IMR-90 (cell line): ENCODE measurements around the gene FAM83G. TPM values are rescaled to one million over a fixed set of nuclear protein-coding genes. Genes with fewer than 3 reads are reported as not detected.

Experiments used
- ATAC-seq: fragments of 200-7000 bp; cut with Tn5 transposase; 2 replicates; pipeline ENCODE4 v1.9.1; 2020; ENCODE audit warnings: low read depth, mild to moderate bottlenecking, moderate library complexity
- BruUV-seq: library from RNA; stranded (reverse); fragments of 400-500 nt; replicated peaks from 2 replicates; lab custom pipeline; 2021; lab: Mats Ljungman, UMichigan
- CTCF ChIA-PET: fragments of 300-600 bp; formaldehyde crosslinking; extraction: SDS; loops from one replicate; lab custom pipeline; 2021; ENCODE audit warnings: antibody characterized with exemption; lab: Yijun Ruan, JAX
- POLR2A ChIA-PET: fragments of 300-600 bp; sonication (Branson Sonifier 250); formaldehyde crosslinking; loops from one replicate; lab custom pipeline; 2022; ENCODE audit warnings: antibody characterized with exemption; ENCODE audit not compliant: unreplicated experiment; lab: Charles Lee
- DNase-seq: peaks from one replicate; pipeline ENCODE4 v3.0.0; 2013
- H2AFZ ChIP-seq: replicated peaks from 2 replicates; pipeline ENCODE3; 2013; ENCODE audit warnings: low read length, mild to moderate bottlenecking; ENCODE audit not compliant: poor library complexity
- H2AK5ac ChIP-seq: 2 replicates; pipeline ENCODE4 v1.6.1; 2013; ENCODE audit warnings: low read depth, low read length, inconsistent platforms
- H2AK9ac ChIP-seq: replicated peaks from 2 replicates; pipeline ENCODE3; 2013; ENCODE audit warnings: mild to moderate bottlenecking, low read depth, low read length, moderate library complexity; ENCODE audit not compliant: poor library complexity
- H2BK120ac ChIP-seq: 2 replicates; pipeline ENCODE4 v1.6.1; 2013; ENCODE audit warnings: low read depth, low read length, inconsistent platforms
- H2BK15ac ChIP-seq: 3 replicates; pipeline ENCODE4 v1.6.1; 2013; ENCODE audit warnings: low read depth, low read length, inconsistent platforms
- H2BK20ac ChIP-seq: 2 replicates; pipeline ENCODE4 v1.6.1; 2013; ENCODE audit warnings: low read depth, mild to moderate bottlenecking, inconsistent platforms, low read length, moderate library complexity
- H2BK5ac ChIP-seq: 2 replicates; pipeline ENCODE4 v1.6.1; 2013; ENCODE audit warnings: mild to moderate bottlenecking, low read depth, low read length, inconsistent platforms; ENCODE audit not compliant: poor library complexity, severe bottlenecking
- H3K14ac ChIP-seq: replicated peaks from 2 replicates; pipeline ENCODE4 v1.6.1; 2013; ENCODE audit warnings: low read depth, low read length, inconsistent platforms
- H3K18ac ChIP-seq: 2 replicates; pipeline ENCODE4 v1.6.1; 2013; ENCODE audit warnings: low read depth, low read length, control low read depth
- H3K23ac ChIP-seq: 2 replicates; pipeline ENCODE4 v1.6.1; 2013; ENCODE audit warnings: low read depth, low read length, inconsistent platforms
- H3K27ac ChIP-seq: 2 replicates; pipeline ENCODE4 v1.5.1; 2013; ENCODE audit warnings: mild to moderate bottlenecking, control low read depth, low read length; ENCODE audit not compliant: insufficient read depth
- H3K27me3 ChIP-seq: 2 replicates; pipeline ENCODE4 v1.6.1; 2013; ENCODE audit warnings: low read length; ENCODE audit not compliant: control insufficient read depth, insufficient read depth
- H3K36me3 ChIP-seq: 2 replicates; pipeline ENCODE4 v1.6.1; 2013; ENCODE audit warnings: low read length, mixed read lengths; ENCODE audit not compliant: control insufficient read depth, insufficient read depth
- H3K4ac ChIP-seq: 2 replicates; pipeline ENCODE4 v1.6.1; 2013; ENCODE audit warnings: low read depth, low read length, inconsistent platforms
- H3K4me1 ChIP-seq: 2 replicates; pipeline ENCODE4 v1.6.1; 2013; ENCODE audit warnings: low read length, mixed read lengths; ENCODE audit not compliant: control insufficient read depth, insufficient read depth
- H3K4me2 ChIP-seq: 2 replicates; pipeline ENCODE4 v1.6.1; 2013; ENCODE audit warnings: low read depth, mild to moderate bottlenecking, control low read depth, low read length, moderate library complexity
- H3K4me3 ChIP-seq: 2 replicates; pipeline ENCODE4 v1.5.1; 2013; ENCODE audit warnings: low read depth, mild to moderate bottlenecking, control low read depth, low read length, moderate library complexity; ENCODE audit not compliant: insufficient read depth
- H3K56ac ChIP-seq: 2 replicates; pipeline ENCODE4 v1.6.1; 2013; ENCODE audit warnings: low read length, inconsistent platforms; ENCODE audit not compliant: insufficient read depth; ENCODE audit errors: extremely low read depth
- H3K79me1 ChIP-seq, 2 experiments: 2 replicates each; pipeline ENCODE4 v1.6.1; 2013; ENCODE audit warnings: low read length in 2 of 2, inconsistent platforms in 1 of 2, low read depth in 1 of 2
- H3K9ac ChIP-seq: 2 replicates; pipeline ENCODE4 v1.6.1; 2013; ENCODE audit warnings: low read depth, low read length, control low read depth
- H3K9me1 ChIP-seq: 2 replicates; pipeline ENCODE4 v1.6.1; 2013; ENCODE audit warnings: low read length, inconsistent platforms; ENCODE audit not compliant: insufficient read depth
- H3K9me3 ChIP-seq: 2 replicates; pipeline ENCODE4 v1.6.1; 2013; ENCODE audit warnings: low read length; ENCODE audit not compliant: control insufficient read depth, insufficient read depth
- H4K20me1 ChIP-seq: 2 replicates; pipeline ENCODE4 v1.6.1; 2013; ENCODE audit warnings: low read length, inconsistent platforms; ENCODE audit not compliant: insufficient read depth
- H4K5ac ChIP-seq: 2 replicates; pipeline ENCODE4 v1.6.1; 2013; ENCODE audit warnings: mild to moderate bottlenecking, low read depth, low read length, control low read depth
- H4K8ac ChIP-seq, 2 experiments: 2 replicates each; pipeline ENCODE4 v1.6.1; 2013; ENCODE audit warnings: low read depth in 2 of 2, low read length in 2 of 2, control low read depth in 1 of 2, inconsistent platforms in 1 of 2
- H4K91ac ChIP-seq: 2 replicates; pipeline ENCODE4 v1.6.1; 2013; ENCODE audit warnings: low read depth, low read length, inconsistent platforms; ENCODE audit not compliant: insufficient read depth
- BHLHE40 ChIP-seq: fragments of 150-350 bp; IDR thresholded peaks from 2 replicates; pipeline ENCODE4 v1.6.1; 2016; ENCODE audit warnings: mild to moderate bottlenecking, low read depth, low read length
- CEBPB ChIP-seq: IDR thresholded peaks from 2 replicates; pipeline ENCODE4 v1.6.1; 2012; ENCODE audit warnings: low read depth, low read length, improper control_type of control experiment
- CHD1 ChIP-seq: IDR thresholded peaks from 2 replicates; pipeline ENCODE4 v1.6.1; 2012; ENCODE audit warnings: low read depth, low read length, improper control_type of control experiment
- CTCF ChIP-seq: conservative IDR thresholded peaks from 2 replicates; pipeline ENCODE4 v1.5.1; 2012; ENCODE audit warnings: mild to moderate bottlenecking, low read depth, low read length, improper control_type of control experiment
- ELK1 ChIP-seq: fragments of 150-350 bp; IDR thresholded peaks from 2 replicates; pipeline ENCODE4 v1.6.1; 2016; ENCODE audit warnings: low read depth, mild to moderate bottlenecking, low read length, moderate library complexity, borderline replicate concordance
- FOS ChIP-seq: fragments of 150-350 bp; IDR thresholded peaks from 2 replicates; pipeline ENCODE4 v1.6.1; 2016; ENCODE audit warnings: low read depth, low read length
- MAFK ChIP-seq: IDR thresholded peaks from 2 replicates; pipeline ENCODE4 v1.6.1; 2012; ENCODE audit warnings: low read depth, low read length, improper control_type of control experiment
- MAZ ChIP-seq: IDR thresholded peaks from 2 replicates; pipeline ENCODE4 v1.6.1; 2012; ENCODE audit warnings: low read depth, mild to moderate bottlenecking, low read length, improper control_type of control experiment, moderate library complexity, borderline replicate concordance
- MXI1 ChIP-seq: IDR thresholded peaks from 2 replicates; pipeline ENCODE4 v1.6.1; 2012; ENCODE audit warnings: low read depth, mild to moderate bottlenecking, low read length, moderate library complexity, borderline replicate concordance
- NFE2L2 ChIP-seq: fragments of 150-350 bp; IDR thresholded peaks from 2 replicates; pipeline ENCODE4 v1.6.1; 2016; ENCODE audit warnings: low read depth, mild to moderate bottlenecking, low read length
- POLR2A ChIP-seq: IDR thresholded peaks from 2 replicates; pipeline ENCODE4 v1.6.1; 2012; ENCODE audit warnings: mild to moderate bottlenecking, low read depth, low read length
- RAD21 ChIP-seq: IDR thresholded peaks from 2 replicates; pipeline ENCODE4 v1.6.1; 2012; ENCODE audit warnings: low read length, improper control_type of control experiment
- RCOR1 ChIP-seq: IDR thresholded peaks from 2 replicates; pipeline ENCODE4 v1.6.1; 2012; ENCODE audit warnings: mild to moderate bottlenecking, low read length, improper control_type of control experiment; ENCODE audit not compliant: insufficient replicate concordance
- RFX5 ChIP-seq: IDR thresholded peaks from 2 replicates; pipeline ENCODE4 v1.8.0; 2012; ENCODE audit warnings: low read depth, mild to moderate bottlenecking, low read length, moderate library complexity
- USF2 ChIP-seq: fragments of 150-350 bp; IDR thresholded peaks from 2 replicates; pipeline ENCODE4 v1.6.1; 2017; ENCODE audit warnings: mild to moderate bottlenecking, antibody characterized with exemption, low read length, low read depth
- WGBS, 2 experiments: methylation state at CpG; one replicate each; pipeline versions ENCODE4 v1.1.5 to v1.1.7; 2013; ENCODE audit warnings: missing lambda C conversion rate in 2 of 2; ENCODE audit not compliant: insufficient read length in 1 of 2; ENCODE audit errors: extremely low coverage in 2 of 2; 5-methylcytosine and 5-hydroxymethylcytosine counted together
- dilution Hi-C: fragments of 300-500 bp; cut with HindIII; formaldehyde crosslinking; loops from one replicate; pipeline ENCODE4 v1.14.3; 2018; ENCODE audit warnings: low sequenced_read_pairs; ENCODE audit not compliant: unreplicated experiment
- in situ Hi-C: fragments of 300-500 bp; cut with MboI; formaldehyde crosslinking; loops from 3 replicates; pipeline ENCODE4 v1.14.3; 2019; ENCODE audit warnings: low sequenced_read_pairs, inconsistent platforms, mixed read lengths
- intact Hi-C: fragments of 100-400 bp; cut with micrococcal nuclease; formaldehyde crosslinking; loops from 2 replicates; pipeline ENCODE4 v1.10.0; 2022
- polyA plus RNA-seq, 3 experiments: library from polyadenylated mRNA; depleted of rRNA; stranded (reverse); fragments of >200 nt; gene quantifications; 2 replicates each; pipeline ENCODE4 v1.2.3, GENCODE V29; 2012; ENCODE audit warnings: low replicate concordance in 1 of 3
- total RNA-seq: library from RNA; depleted of rRNA; stranded (reverse); fragments of >200 nt; gene quantifications from 2 replicates; pipeline ENCODE4 v1.2.3, GENCODE V29; 2012

The FAM83G gene
- total and polyA plus RNA-seq, 2 of the 4 experiments (the other 2 are of a cell fraction) = 9.5 to 12.6 TPM

- intact Hi-C loops (no loop called here), dilution Hi-C loops (no loop called here), in situ Hi-C loops (no loop called here)
- Histone ChIP-seq H2BK5ac (no peak overlapping the region), H3K56ac (no peak overlapping the region), H2BK120ac (no peak overlapping the region), H2AFZ (no peak overlapping the region), H4K5ac (no peak overlapping the region), H3K4me1 (no peaks in the 10 kb centered on the region), H3K79me1 (no peaks in the 10 kb centered on the region), H3K23ac (no peak overlapping the region), H2AK9ac (no peak overlapping the region), H3K27ac (no peak overlapping the region), H3K9me1 (no peaks in the 10 kb centered on the region), H4K8ac (no peak overlapping the region), H3K18ac (no peak overlapping the region), H2BK15ac (no peak overlapping the region), H2BK20ac (no peak overlapping the region), H4K20me1 (no peaks in the 10 kb centered on the region), H4K91ac (no peak overlapping the region), H3K27me3 (no peaks in the 10 kb centered on the region; the same call in 1 of the 2 replicates), H3K4me3 (no peak overlapping the region), H2AK5ac (no peak overlapping the region), H3K14ac (no peak overlapping the region), H3K9me3 (no peaks in the 10 kb centered on the region), H3K9ac (no peak overlapping the region), H3K36me3 (peaks cover 13% of the 10 kb centered on the region), H3K4me2 (no peak overlapping the region), H3K4ac (no peak overlapping the region)
- WGBS, 2 experiments = 100% methylated on average over 1 of the region's 14 CpGs; no CpG with 5 or more reads in 1 of the 2 experiments
- ChIA-PET CTCF (no interaction called here), POLR2A (no interaction called here)
- DNase-seq = no peak
- BruUV-seq = no TSS peak
- no peak for ATAC-seq
- TF ChIP-seq CTCF (no peak), FOS (no peak), RCOR1 (no peak), CEBPB (no peak), MAFK (no peak), POLR2A (no peak), ELK1 (no peak), RAD21 (no peak), NFE2L2 (no peak), USF2 (no peak), MAZ (no peak), BHLHE40 (no peak), CHD1 (no peak), MXI1 (no peak), RFX5 (no peak)
These were observed 71.2 kb downstream of the FAM83G start for GRCh38 chr17:18933102-18934058.
